Lower lobe of right lung (tissue), 2 donors: Measurements from ENCODE around the gene MEPCE. TPM values are rescaled to one million over a fixed set of nuclear protein-coding genes. Genes with fewer than 3 reads are reported as not detected.
"Not testable (repeated sequence)": the region's sequence is repeated elsewhere in the genome, so short reads cannot be mapped to it uniquely, and the experiment has no call there.

Source experiments
- ATAC-seq, 2 donors: fragments of 200-7000 bp; cut with Tn5 transposase; one replicate each; pipeline ENCODE4 v1.9.1; 2020 to 2022; ENCODE audit warnings: mild to moderate bottlenecking in 2 of 2, moderate library complexity in 2 of 2
- DNase-seq: peaks from one replicate; pipeline ENCODE4 v3.0.0-alpha.2; 2020
- H3K27ac ChIP-seq: fragments of 200-600 bp; one replicate; pipeline ENCODE4 v1.8.0; 2022
- H3K27me3 ChIP-seq: fragments of 200-600 bp; one replicate; pipeline ENCODE4 v1.8.0; 2022; ENCODE audit warnings: low read depth
- H3K36me3 ChIP-seq: fragments of 200-600 bp; one replicate; pipeline ENCODE4 v1.8.0; 2022; ENCODE audit warnings: mild to moderate bottlenecking
- H3K4me1 ChIP-seq: fragments of 200-600 bp; one replicate; pipeline ENCODE4 v1.8.0; 2022
- H3K4me3 ChIP-seq: fragments of 200-600 bp; one replicate; pipeline ENCODE4 v1.8.0; 2022; ENCODE audit warnings: mild to moderate bottlenecking
- H3K9me3 ChIP-seq: fragments of 200-600 bp; one replicate; pipeline ENCODE4 v1.8.0; 2022
- CTCF ChIP-seq: fragments of 200-600 bp; IDR thresholded peaks from one replicate; pipeline ENCODE4 v1.8.0; 2022; ENCODE audit warnings: antibody characterized with exemption, mild to moderate bottlenecking
- intact Hi-C: fragments of 100-400 bp; cut with DNase I; formaldehyde crosslinking; loops from one replicate; pipeline ENCODE4 v1.11.0; 2022
- long read RNA-seq: library from polyadenylated mRNA; unstranded; transcript quantifications from one replicate; pipeline ENCODE4 v2.0.0, GENCODE V29; 2021
- total RNA-seq: library from RNA; stranded (reverse); fragmentation: NEBNext Ultra II Directional; extraction: Animal tissue kit (Norgen Biotek cat#: 25700); gene quantifications from one replicate; pipeline ENCODE4 v1.2.1, GENCODE V29; 2021
- donor health status: DM: no; HTN: yes; CAD: no; lungs with severe emphysema.

The MEPCE gene
- 36.3 TPM for total RNA-seq
- long read RNA-seq, transcript MEPCE-201 (4 exons, 3,030 nt): major isoform, 40 of 47 reads
- long read RNA-seq, partial matches to known transcripts: 2 of 47 reads
- long read RNA-seq, other reads (novel, unspliced or antisense): 5 of 47 reads

DNA sequence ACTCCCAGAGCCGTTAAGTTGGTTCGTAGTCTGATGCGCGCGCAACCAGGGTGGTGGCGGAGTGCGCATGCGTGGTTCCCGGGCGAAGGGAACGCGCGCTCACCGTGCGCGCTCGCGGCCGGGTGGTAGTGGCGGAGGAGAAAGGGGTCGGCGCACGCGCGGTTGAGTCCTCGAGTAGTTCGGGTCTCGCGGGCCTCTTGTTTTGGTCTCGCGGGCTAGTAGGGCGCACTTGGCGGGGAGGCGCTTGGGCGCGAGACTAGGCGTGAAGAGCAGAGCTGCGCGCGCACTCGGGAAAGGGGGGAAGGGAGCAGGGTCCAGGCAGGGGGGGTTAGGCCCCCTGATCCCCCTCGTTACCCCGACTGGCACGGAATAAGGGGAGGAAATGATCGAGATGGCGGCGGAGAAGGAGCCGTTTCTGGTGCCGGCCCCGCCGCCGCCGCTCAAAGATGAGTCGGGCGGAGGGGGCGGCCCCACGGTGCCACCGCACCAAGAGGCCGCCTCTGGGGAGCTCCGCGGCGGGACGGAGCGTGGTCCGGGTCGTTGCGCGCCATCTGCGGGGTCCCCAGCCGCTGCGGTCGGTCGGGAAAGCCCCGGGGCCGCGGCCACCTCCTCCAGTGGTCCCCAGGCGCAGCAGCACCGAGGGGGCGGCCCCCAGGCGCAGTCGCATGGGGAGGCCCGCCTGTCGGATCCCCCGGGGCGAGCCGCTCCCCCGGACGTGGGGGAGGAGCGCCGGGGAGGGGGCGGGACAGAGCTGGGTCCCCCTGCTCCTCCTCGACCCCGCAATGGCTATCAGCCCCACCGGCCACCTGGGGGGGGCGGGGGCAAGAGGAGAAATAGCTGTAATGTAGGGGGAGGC, at the start of gene MEPCE:
Gene MEPCE, plus strand, starts transcription at position 195 of the 856 bp plus-strand sequence. Its CDS starts 188 bp downstream, at position 383.
- Histone ChIP-seq H3K36me3 (peaks cover 36% of the 10 kb centered on the region), H3K27me3 (no peaks in the 10 kb centered on the region), H3K4me1 (peaks cover 45% of the 10 kb centered on the region), H3K4me3 (peak within 1 kb of the TSS; percentile 93), H3K9me3 (no peaks in the 10 kb centered on the region), H3K27ac (peak within 1 kb of the TSS; percentile 98)
- intact Hi-C loops: no loop called here
- DNase-seq (peak; percentile 97), ATAC-seq (peak; percentile 82 to 83)
- no peak for TF ChIP-seq CTCF

GRCh38 chr7:100380196-100380595, 49.4 kb upstream of the MEPCE start:
- H3K4me1 ChIP-seq: peaks cover 3% of the 10 kb centered on the region
- H3K27me3 ChIP-seq: no peaks in the 10 kb centered on the region
- intact Hi-C loops: no loop called here
- ATAC-seq (no peak), DNase-seq (no peak)
- no peak for TF ChIP-seq CTCF
- H3K4me3 ChIP-seq: no peak overlapping the region
- H3K9me3 ChIP-seq: no peaks in the 10 kb centered on the region
- no peaks in the 10 kb centered on the region for H3K36me3 ChIP-seq
- peak overlapping the region; percentile 50 for H3K27ac ChIP-seq

DNA sequence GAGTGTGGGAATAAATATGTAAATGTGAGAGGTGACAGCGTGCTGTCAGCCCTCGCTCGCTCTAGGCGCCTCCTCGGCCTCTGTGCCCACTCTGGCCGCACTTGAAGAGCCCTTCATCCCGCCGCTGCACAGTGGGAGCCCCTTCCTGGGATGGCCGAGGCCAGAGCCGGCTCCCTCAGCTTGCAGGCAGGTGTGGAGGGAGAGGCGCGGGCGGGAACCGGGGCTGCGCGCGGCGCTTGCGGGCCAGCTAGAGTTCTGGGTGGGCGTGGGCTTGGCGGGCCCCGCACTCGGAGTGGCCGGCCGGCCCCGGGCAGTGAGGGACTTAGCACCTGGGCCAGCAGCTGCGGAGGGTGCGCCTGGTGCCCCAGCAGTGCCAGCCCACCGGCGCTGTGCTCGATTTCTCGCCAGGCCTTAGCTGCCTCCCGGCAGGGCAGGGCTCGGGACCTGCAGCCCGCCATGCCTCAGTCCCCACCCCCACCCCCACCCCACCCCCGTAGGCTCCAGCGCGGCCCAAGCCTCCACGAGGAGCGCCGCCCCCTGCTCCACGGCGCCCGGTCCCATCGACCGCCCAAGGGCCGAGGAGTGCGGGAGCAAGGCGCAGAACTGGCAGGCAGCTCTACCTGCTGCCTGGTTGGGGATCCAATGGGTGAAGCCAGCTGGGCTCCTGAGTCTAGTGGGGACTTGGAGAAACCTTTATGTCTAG, 47.9 kb upstream of the MEPCE start:
- H3K9me3 ChIP-seq, H3K4me1 ChIP-seq, H3K27ac ChIP-seq, H3K27me3 ChIP-seq, DNase-seq, intact Hi-C loops, H3K4me3 ChIP-seq, ATAC-seq, H3K36me3 ChIP-seq: not testable (repeated sequence)

- H3K9me3 ChIP-seq, DNase-seq, H3K4me1 ChIP-seq, ATAC-seq, H3K4me3 ChIP-seq, H3K27ac ChIP-seq, H3K36me3 ChIP-seq, H3K27me3 ChIP-seq, intact Hi-C loops: not testable (repeated sequence)
Observed at GRCh38 chr7:100382234-100382853, 47.3 kb upstream of the MEPCE start.

DNA sequence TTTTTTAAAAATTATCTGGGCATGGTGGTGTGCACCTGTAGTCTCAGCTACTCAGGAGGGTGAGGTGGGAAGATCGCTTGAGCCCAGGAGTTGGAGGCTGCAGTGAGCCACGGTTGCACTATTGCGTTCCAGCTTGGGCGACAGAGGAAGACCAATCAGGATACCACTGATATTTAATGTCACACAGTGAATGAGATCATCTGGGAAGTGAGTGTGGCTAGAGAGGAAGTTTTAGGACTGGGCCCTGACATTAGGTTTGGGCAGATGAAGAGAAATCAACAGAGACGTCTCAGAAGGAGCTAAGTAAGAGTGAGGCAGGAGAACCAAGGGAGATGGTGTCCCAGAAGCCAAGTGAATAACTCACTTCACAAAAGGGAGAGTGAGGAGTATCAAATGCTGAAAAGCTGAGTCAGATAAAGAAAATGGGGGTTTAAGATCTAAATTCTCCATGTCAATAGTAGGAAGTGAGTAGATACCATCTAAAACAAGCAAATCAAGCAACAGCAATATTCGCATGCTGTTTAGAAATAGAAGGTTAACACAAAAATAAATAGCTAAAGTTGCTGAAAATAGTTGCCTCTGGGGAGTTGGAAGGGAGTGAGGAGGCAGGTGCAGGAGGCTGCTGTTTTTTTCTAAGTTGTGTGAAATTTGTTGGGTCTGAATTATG, 44.9 kb upstream of the MEPCE start:
- Histone ChIP-seq H3K36me3 (no peaks in the 10 kb centered on the region), H3K27me3 (no peaks in the 10 kb centered on the region), H3K27ac (no peak overlapping the region), H3K4me3 (no peak overlapping the region), H3K4me1 (no peaks in the 10 kb centered on the region), H3K9me3 (no peaks in the 10 kb centered on the region)
- intact Hi-C loops: no loop called here
- no peak for TF ChIP-seq CTCF
- ATAC-seq: peak; percentile 36 to 47
- DNase-seq: no peak

GRCh38 chr7:100386940-100387339, 42.7 kb upstream of the MEPCE start:
- ATAC-seq (no peak), DNase-seq (no peak)
- H3K27me3 ChIP-seq: no peaks in the 10 kb centered on the region
- H3K4me1 ChIP-seq: no peaks in the 10 kb centered on the region
- no peak overlapping the region for H3K27ac ChIP-seq
- TF ChIP-seq CTCF: no peak
- H3K9me3 ChIP-seq: no peaks in the 10 kb centered on the region
- no peak overlapping the region for H3K4me3 ChIP-seq
- no peaks in the 10 kb centered on the region for H3K36me3 ChIP-seq
- intact Hi-C loops: no loop called here
